Inflammatory macrophage (primary cell): Measurements from ENCODE around the gene CPD.
"Not testable (repeated sequence)": the region's sequence is repeated elsewhere in the genome, so short reads cannot be mapped to it uniquely, and the experiment has no call there.

ENCODE experiments used
- DNase-seq, 2 donors: peaks; one replicate each; pipeline ENCODE4 v3.0.0-alpha.2; 2020 to 2022
- total RNA-seq, 18 experiments: gene quantifications; one replicate each; lab custom pipeline; 2026; ENCODE audit warnings: mixed read lengths in 6 of 18, inconsistent platforms in 2 of 18; lab: John Stamatoyannopoulos, UW

The CPD gene
- total RNA-seq, result 237 to 480 (median 378) reads per million in 18 experiments

DNA sequence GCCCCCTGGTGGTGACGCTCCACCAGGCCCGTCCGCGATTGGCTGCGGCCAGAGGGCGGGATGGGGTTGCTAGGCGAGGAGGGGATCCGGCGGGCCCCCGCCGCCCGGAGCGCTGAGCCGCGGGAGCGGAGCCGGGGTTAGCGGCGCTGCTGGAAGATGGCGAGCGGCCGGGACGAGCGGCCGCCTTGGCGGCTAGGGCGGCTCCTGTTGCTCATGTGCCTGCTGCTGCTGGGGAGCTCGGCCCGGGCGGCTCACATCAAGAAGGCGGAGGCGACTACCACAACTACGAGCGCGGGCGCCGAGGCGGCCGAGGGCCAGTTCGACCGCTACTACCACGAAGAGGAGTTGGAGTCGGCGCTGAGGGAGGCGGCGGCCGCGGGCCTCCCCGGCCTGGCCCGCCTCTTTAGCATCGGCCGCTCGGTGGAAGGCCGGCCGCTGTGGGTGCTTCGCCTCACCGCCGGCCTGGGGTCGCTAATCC lies at the start of gene CPD:
Gene CPD, plus strand, starts transcription at position 103 of the 478 bp plus-strand sequence. Its CDS starts 54 bp downstream, at position 157.
- peak; percentile 96 to 97 for DNase-seq

- no peak for DNase-seq
Observed at GRCh38 chr17:30332057-30332542, 46.6 kb upstream of the CPD start.

- no peak for DNase-seq
Observed at GRCh38 chr17:30333503-30334360, 45.0 kb upstream of the CPD start, which contains the start of gene TMIGD1. TMIGD1 (minus strand) TSS chr17:30334057; CDS start chr17:30332133, 1,924 bp downstream.

DNA sequence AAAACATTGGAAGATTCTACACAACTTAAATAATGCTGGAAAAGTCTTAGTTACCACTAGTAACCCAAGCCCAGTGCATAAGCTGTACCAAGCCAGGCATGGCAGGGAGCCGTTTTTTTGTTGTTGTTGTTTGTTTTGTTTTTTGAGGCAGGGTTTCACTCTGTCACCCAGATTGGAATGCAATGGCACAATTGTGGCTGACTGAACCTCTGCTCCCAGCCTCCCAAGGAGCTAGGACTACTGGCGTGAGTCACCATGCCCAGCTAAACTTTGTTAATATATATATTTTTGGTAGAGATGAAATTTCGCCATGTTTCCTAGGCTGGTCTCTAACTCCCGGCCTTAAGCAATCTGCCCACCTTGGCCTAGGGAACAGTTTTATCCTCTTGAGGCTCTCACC lies 44.3 kb upstream of the CPD start:
- DNase-seq, result no peak

DNA sequence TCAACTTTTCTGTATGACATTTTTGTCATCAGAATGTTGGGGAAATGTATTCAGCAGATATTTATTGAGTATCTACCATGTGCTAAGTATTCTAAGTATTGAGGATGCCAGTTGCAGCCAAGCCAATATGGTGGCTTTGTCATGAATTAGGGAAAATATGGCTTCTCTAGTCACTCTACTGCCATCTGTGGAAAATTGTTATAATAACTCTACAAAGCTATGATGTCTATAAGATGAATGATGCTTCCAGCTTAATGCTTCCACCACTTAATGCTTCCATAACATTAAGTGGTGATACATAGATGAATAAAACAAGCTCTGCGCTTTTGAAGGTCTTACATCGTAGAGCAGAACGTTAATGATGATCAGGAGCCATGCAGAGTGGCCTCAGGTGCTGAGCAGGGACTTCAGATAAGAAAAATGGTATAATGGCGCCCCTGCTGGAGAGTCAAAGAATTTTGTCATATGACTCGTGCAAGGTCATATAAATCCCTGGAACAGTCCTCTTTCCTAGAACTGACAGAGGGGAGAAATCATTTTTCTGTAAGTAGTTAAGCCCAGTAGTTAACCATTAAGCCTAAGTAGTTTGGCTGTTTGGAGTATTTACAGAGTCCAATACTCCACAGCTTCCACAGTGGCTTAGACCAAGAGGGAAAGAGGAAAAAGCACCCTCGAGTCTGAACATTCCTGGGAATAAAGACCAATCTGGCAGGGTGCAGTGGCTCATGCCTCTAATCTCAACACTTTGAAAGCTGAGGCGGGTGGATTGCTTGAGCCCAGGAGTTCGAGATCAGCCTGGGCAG lies 42.2 kb upstream of the CPD start:
- peak; percentile 53 to 60 for DNase-seq

DNA sequence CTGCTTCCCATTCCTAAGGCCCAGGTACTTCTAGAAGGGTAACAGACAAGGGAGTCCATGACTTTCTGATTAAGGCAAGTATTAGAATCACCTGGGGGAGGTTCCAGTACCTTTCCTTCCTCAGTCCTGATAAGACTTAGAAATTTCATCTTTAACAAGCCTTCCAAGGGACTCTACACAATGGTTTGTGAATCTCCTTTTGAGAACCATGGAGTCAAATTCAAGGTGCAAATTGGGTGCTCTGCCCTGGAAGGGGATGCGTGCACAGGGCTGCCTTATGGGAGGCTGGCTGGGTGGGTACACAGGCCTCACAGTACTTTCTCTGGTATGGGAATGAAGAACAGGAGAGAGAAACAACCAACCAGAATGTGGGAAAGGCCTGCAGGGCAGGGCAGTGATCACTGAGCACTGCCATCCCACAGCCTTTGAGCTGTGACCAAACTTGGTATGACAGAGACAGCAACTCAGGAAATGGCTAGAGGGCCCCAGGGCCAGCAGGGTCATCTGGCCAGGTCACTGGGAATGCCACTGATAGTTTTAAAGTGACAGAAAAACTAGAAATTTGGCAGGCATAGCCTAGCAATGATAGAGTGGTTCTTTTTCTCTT lies 41.2 kb upstream of the CPD start:
- DNase-seq, result peak; percentile 28 to 53

DNA sequence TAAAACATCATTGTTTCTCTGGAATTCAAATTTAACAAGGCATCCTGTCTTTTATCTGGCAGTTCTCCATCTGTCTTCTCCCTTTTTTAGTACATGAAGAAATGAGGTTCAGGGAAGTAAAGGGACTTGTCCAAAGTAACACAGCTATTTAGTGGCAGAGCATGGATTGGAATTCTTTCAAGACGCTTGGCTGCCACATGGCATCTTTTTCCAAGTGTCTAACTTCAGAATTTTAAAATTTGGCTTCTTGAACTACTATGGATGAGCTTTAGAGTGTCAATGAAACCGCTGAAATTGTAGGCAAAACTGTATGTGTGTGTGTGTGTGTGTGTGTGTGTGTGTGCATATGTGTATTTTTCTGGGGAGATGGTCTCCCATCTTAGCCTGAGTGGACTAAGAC lies 39.6 kb upstream of the CPD start:
- DNase-seq, result no peak

- no peak for DNase-seq
Observed at GRCh38 chr17:30340801-30341356, 37.8 kb upstream of the CPD start.

GRCh38 chr17:30341703-30342249 lies 37.0 kb upstream of the CPD start:
- no peak for DNase-seq

- DNase-seq, result not testable (repeated sequence)
Observed at GRCh38 chr17:30343244-30343643, 35.5 kb upstream of the CPD start.

DNA sequence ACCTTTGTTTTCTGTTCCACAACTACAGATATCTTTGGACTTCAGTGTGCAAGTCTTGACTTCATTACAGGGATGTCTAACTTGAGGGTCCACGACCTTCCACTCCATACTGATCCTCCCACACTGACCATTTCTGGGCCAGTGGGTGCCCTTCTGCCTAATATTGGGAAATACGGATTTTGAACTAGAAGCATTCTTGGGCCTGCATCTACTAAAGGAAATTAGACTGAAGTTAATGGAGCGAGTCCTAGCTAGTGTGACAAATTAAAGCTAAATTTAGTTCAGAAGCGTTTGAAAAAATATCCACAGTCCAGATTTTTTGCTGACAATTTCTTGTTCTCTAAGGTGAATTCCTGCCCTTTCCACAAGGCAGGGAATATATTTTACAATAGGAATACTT lies 34.9 kb upstream of the CPD start:
- DNase-seq, result no peak

DNA sequence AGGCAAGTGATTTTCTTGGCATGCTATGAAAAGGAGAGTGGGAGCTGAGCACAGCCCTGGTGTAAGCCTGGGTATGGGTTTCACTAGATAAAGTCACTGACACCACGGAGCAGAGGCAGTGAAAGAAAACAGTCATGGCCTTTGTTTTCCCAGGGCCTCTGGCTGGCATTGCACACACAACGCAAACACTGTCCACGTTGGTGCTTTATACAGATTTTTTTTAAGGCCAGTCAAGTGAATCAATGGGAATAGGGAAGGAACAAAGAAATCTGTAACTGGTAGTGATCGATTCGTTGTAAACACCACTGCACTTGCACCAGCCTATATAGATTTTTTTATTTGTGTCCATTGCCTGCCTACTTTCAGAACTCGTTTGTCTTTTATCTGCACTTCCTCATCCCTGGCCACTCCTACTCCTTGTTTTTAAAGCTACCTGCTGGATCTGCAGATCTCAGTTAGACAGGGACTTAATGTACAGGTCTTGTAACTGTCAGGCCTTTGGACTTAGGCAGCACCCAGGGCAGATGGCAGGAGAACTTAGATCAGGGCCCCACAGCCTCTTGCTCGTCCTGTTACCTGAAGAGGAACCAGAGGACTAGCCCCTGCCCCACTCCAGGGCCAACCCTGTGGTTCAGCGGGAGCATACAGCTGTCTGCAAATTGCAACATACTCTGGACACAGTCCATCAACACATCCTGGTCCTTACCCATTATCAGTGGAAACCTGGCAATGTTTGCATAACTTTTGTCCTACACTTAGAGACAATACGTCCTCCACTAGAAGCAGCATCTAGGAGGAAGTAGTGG lies 34.2 kb upstream of the CPD start:
- DNase-seq, result peak; percentile 71 to 77

- DNase-seq, result no peak
Observed at GRCh38 chr17:30345089-30345433, 33.7 kb upstream of the CPD start.

- peak; percentile 46 to 72 for DNase-seq
Observed at GRCh38 chr17:30345527-30346075, 33.1 kb upstream of the CPD start.

DNA sequence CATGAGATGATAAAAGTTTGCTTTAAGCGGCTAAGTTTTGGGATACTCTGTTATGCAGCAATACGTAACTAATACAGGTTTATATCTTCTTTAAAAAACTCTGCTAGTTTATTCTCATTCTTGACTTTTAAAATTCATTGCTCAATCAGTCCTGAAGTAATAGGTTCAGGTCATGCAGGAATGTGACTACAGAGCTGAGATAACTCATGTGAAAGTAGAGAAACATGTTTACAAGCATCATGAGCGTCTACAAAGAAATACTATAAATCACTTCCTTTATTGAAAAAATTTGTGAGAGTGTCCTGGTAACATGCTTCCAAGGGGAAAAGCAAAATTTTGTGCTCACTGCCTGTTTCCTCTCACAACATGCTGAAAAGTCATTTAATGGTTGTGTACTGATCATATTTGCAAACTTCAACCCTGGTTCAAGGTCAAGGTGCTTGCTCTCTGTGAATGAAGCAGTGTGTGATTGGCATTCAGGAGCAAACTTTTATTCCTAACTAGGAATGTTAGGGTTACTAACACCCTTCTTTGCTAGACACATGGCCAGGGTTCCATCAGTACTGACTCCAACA lies 32.4 kb upstream of the CPD start:
- DNase-seq, result peak; percentile 23 to 39

- DNase-seq, result no peak
Observed at GRCh38 chr17:30347488-30347887, 31.2 kb upstream of the CPD start.

DNA sequence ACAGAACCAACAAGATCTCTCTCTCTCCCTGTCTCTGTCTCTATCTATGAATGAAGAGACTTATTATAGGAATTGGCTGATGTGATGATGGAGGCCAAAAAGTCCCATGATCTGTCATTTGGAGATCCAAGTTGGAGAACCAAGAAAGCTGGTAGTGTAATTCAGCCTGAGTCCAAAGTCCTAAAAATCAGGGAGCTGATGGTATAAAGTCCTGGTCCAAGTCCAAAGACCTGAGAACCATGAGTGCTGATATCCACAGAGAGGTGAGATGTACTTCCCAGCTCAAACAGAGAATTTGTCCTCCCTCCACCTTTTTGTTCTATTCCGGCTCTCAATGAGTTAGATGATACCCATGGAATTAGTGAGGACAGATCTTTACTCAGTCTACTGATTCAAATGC lies 29.5 kb upstream of the CPD start:
- DNase-seq, result no peak

GRCh38 chr17:30351263-30351662 lies 27.5 kb upstream of the CPD start:
- peak; percentile 72 to 90 for DNase-seq

GRCh38 chr17:30351735-30352134 lies 27.0 kb upstream of the CPD start:
- DNase-seq, result peak; percentile 47 to 81

GRCh38 chr17:30352240-30352814 lies 26.4 kb upstream of the CPD start:
- peak in 1 of 2 donors; percentile 69 for DNase-seq
